ENCODE data around the gene USF2. TPM values are rescaled to one million over a fixed set of nuclear protein-coding genes. Genes with fewer than 3 reads are reported as not detected.

The USF2 gene
- total and polyA plus RNA-seq, 12 donors, result 125 to 185 (median 151) TPM

GRCh38 chr19:35256566-35256965, 12.2 kb upstream of the USF2 start:
- no peak overlapping the region for H3K4me3 ChIP-seq
- no peak for DNase-seq
- H3K4me1 ChIP-seq, result peaks cover 0 to 33% (median 12%) of the 10 kb centered on the region in 9 donors
- no peaks in the 10 kb centered on the region for H3K36me3 ChIP-seq
- 69 to 76% methylated on average over 2 of the region's 2 CpGs for WGBS, 2 donors
- no peak overlapping the region for H3K27ac ChIP-seq
- intact Hi-C loops (cut with DNase I), result loop anchor here in 1 of 10 donors (10.0 kb wide), 1 partner anchor 102 kb away; the partner anchor contains the start of gene FXYD5
- ATAC-seq, result no peak
- TF ChIP-seq CTCF (IDR thresholded peaks at IDR 0.05), result no peak
- no peaks in the 10 kb centered on the region for H3K9me3 ChIP-seq
- peaks cover 0 to 15% (median 0%) of the 10 kb centered on the region in 7 donors for H3K27me3 ChIP-seq

GRCh38 chr19:35257113-35257461, 11.7 kb upstream of the USF2 start:
- Histone ChIP-seq H3K27me3 (peaks cover 0 to 15% (median 0%) of the 10 kb centered on the region in 7 donors), H3K27ac (no peak overlapping the region), H3K9me3 (no peaks in the 10 kb centered on the region), H3K36me3 (no peaks in the 10 kb centered on the region), H3K4me3 (no peak overlapping the region), H3K4me1 (peaks cover 0 to 33% (median 12%) of the 10 kb centered on the region in 9 donors)
- no peak for TF ChIP-seq CTCF (IDR thresholded peaks at IDR 0.05)
- intact Hi-C loops (cut with DNase I), result loop anchor here in 1 of 10 donors (10.0 kb wide), 1 partner anchor 102 kb away; the partner anchor contains the start of gene FXYD5
- 76 to 78% methylated on average over 9 of the region's 9 CpGs for WGBS, 2 donors
- DNase-seq (no peak), ATAC-seq (no peak)

GRCh38 chr19:35260694-35261304, 8.0 kb upstream of the USF2 start:
- no peak for TF ChIP-seq CTCF (IDR thresholded peaks at IDR 0.05)
- DNase-seq (no peak), ATAC-seq (no peak)
- Histone ChIP-seq H3K27me3 (peaks cover 0 to 5% (median 0%) of the 10 kb centered on the region in 7 donors), H3K36me3 (no peaks in the 10 kb centered on the region), H3K9me3 (no peaks in the 10 kb centered on the region), H3K27ac (no peak overlapping the region), H3K4me1 (peaks cover 4 to 33% (median 19%) of the 10 kb centered on the region in 9 donors), H3K4me3 (no peak overlapping the region)
- 79 to 85% methylated on average over 10 of the region's 10 CpGs for WGBS, 2 donors
- intact Hi-C loops (cut with DNase I), result loop anchor here in 1 of 10 donors (10.0 kb wide), 1 partner anchor 286 kb away; no protein-coding TSS in a partner anchor

GRCh38 chr19:35261356-35262100, 7.2 kb upstream of the USF2 start:
- intact Hi-C loops (cut with DNase I), result loop anchor here in 1 of 10 donors (10.0 kb wide), 1 partner anchor 287 kb away; no protein-coding TSS in a partner anchor
- no peak overlapping the region for H3K27ac ChIP-seq
- DNase-seq (no peak), ATAC-seq (peak in 1 of 8 donors; percentile 2)
- no peak overlapping the region for H3K4me3 ChIP-seq
- H3K27me3 ChIP-seq, result no peaks in the 10 kb centered on the region
- peaks cover 4 to 41% (median 26%) of the 10 kb centered on the region in 9 donors for H3K4me1 ChIP-seq
- no peak for TF ChIP-seq CTCF (IDR thresholded peaks at IDR 0.05)
- no peaks in the 10 kb centered on the region for H3K36me3 ChIP-seq
- WGBS, 2 donors, result 74 to 83% methylated on average over 12 of the region's 12 CpGs
- no peaks in the 10 kb centered on the region for H3K9me3 ChIP-seq
